Bone marrow (tissue), 2 donors: Measurements from ENCODE around the gene C6orf15.

ENCODE experiments used
- DNase-seq, 2 donors: peaks; one replicate each; lab custom pipeline; 2025; lab: John Stamatoyannopoulos, UW

Gene C6orf15

GRCh38 chr6:31112478-31112877, at the start of gene C6orf15:
Gene C6orf15 (minus strand): TSS chr6:31112575. CDS start chr6:31112555, 20 bp downstream.
- DNase-seq: no peak

GRCh38 chr6:31161216-31162126, 49.1 kb upstream of the C6orf15 start:
- no peak for DNase-seq

- no peak for DNase-seq
Observed at GRCh38 chr6:31158863-31159855, 46.8 kb upstream of the C6orf15 start.

- peak; percentile 90 to 99 for DNase-seq
Observed at GRCh38 chr6:31158140-31158862, 45.9 kb upstream of the C6orf15 start, which contains the start of gene TCF19. Gene TCF19 (plus strand): TSS chr6:31158589. CDS start chr6:31159470, 881 bp downstream.

GRCh38 chr6:31157513-31158139, 45.3 kb upstream of the C6orf15 start, which contains the start of gene CCHCR1:
Gene CCHCR1 (minus strand): TSS chr6:31157802. CDS start chr6:31157600, 202 bp downstream.
- no peak for DNase-seq

- no peak for DNase-seq
Observed at GRCh38 chr6:31156641-31157040, 44.3 kb upstream of the C6orf15 start.

- DNase-seq: no peak
Observed at GRCh38 chr6:31154436-31154835, 42.1 kb upstream of the C6orf15 start.

- no peak for DNase-seq
Observed at GRCh38 chr6:31152781-31153180, 40.4 kb upstream of the C6orf15 start.

GRCh38 chr6:31149827-31150447, 37.6 kb upstream of the C6orf15 start:
- DNase-seq: no peak

- DNase-seq: no peak
Observed at GRCh38 chr6:31145386-31145785, 33.0 kb upstream of the C6orf15 start.

GRCh38 chr6:31144970-31145340, 32.6 kb upstream of the C6orf15 start:
- no peak for DNase-seq

- no peak for DNase-seq
Observed at GRCh38 chr6:31144296-31144969, 32.1 kb upstream of the C6orf15 start.

- DNase-seq: no peak
Observed at GRCh38 chr6:31143148-31143547, 30.8 kb upstream of the C6orf15 start.

- no peak for DNase-seq
Observed at GRCh38 chr6:31142361-31142761, 30.0 kb upstream of the C6orf15 start.

GRCh38 chr6:31140643-31141042, 28.3 kb upstream of the C6orf15 start:
- no peak for DNase-seq

- no peak for DNase-seq
Observed at GRCh38 chr6:31139599-31139998, 27.2 kb upstream of the C6orf15 start.

GRCh38 chr6:31138982-31139381, 26.6 kb upstream of the C6orf15 start, which contains the start of gene PSORS1C2:
Gene PSORS1C2 (minus strand): TSS chr6:31139066. CDS start chr6:31139026, 40 bp downstream.
- no peak for DNase-seq

- no peak for DNase-seq
Observed at GRCh38 chr6:31135710-31136109, 23.3 kb upstream of the C6orf15 start.

- DNase-seq: no peak
Observed at GRCh38 chr6:31132806-31133205, 20.4 kb upstream of the C6orf15 start.

GRCh38 chr6:31131595-31131994, 19.2 kb upstream of the C6orf15 start:
- no peak for DNase-seq
